Fibroblast of peridontal ligament (primary cell): ENCODE measurements around the gene SDK2.

Experiments used
- DNase-seq: peaks from one replicate; pipeline ENCODE4 v3.0.0-alpha.2; 2010; ENCODE audit errors: extremely low read depth

Gene SDK2

GRCh38 chr17:73453090-73453489, 191.2 kb downstream of the SDK2 start:
- no peak for DNase-seq

- DNase-seq: no peak
These were observed 192.2 kb downstream of the SDK2 start for GRCh38 chr17:73452009-73452408.

GRCh38 chr17:73447319-73447718, 196.9 kb downstream of the SDK2 start:
- DNase-seq: no peak

- no peak for DNase-seq
These were observed 197.6 kb downstream of the SDK2 start for GRCh38 chr17:73446617-73447016.

GRCh38 chr17:73445466-73445865, 198.8 kb downstream of the SDK2 start:
- no peak for DNase-seq

- no peak for DNase-seq
These were observed 200.2 kb downstream of the SDK2 start for GRCh38 chr17:73444021-73444420.

- no peak for DNase-seq
These were observed 204.6 kb downstream of the SDK2 start for GRCh38 chr17:73439597-73439996.

GRCh38 chr17:73437826-73438225, 206.4 kb downstream of the SDK2 start:
- DNase-seq: no peak

GRCh38 chr17:73436954-73437353, 207.3 kb downstream of the SDK2 start:
- no peak for DNase-seq

- DNase-seq: no peak
These were observed 208.8 kb downstream of the SDK2 start for GRCh38 chr17:73435412-73435811.

GRCh38 chr17:73434154-73434553, 210.1 kb downstream of the SDK2 start:
- no peak for DNase-seq

- no peak for DNase-seq
These were observed 210.7 kb downstream of the SDK2 start for GRCh38 chr17:73433501-73433900.

GRCh38 chr17:73432624-73433190, 211.5 kb downstream of the SDK2 start:
- no peak for DNase-seq

GRCh38 chr17:73431401-73432205, 212.6 kb downstream of the SDK2 start:
- DNase-seq: no peak

- no peak for DNase-seq
These were observed 213.4 kb downstream of the SDK2 start for GRCh38 chr17:73430848-73431247.

- DNase-seq: no peak
These were observed 214.0 kb downstream of the SDK2 start for GRCh38 chr17:73430165-73430680.

GRCh38 chr17:73429440-73430164, 214.6 kb downstream of the SDK2 start:
- DNase-seq: peak; percentile 63

GRCh38 chr17:73427198-73427597, 217.0 kb downstream of the SDK2 start:
- DNase-seq: no peak

- DNase-seq: no peak
These were observed 219.7 kb downstream of the SDK2 start for GRCh38 chr17:73424571-73424970.

GRCh38 chr17:73423806-73424205, 220.4 kb downstream of the SDK2 start:
- no peak for DNase-seq

GRCh38 chr17:73423159-73423715, 221.0 kb downstream of the SDK2 start:
- no peak for DNase-seq

GRCh38 chr17:73422121-73422520, 222.1 kb downstream of the SDK2 start:
- no peak for DNase-seq
